Chondrocyte (in vitro differentiated cells): Measurements from ENCODE around the gene FSIP1. TPM values are rescaled to one million over a fixed set of nuclear protein-coding genes. Genes with fewer than 3 reads are reported as not detected.

Source experiments
- DNase-seq: peaks from one replicate; pipeline ENCODE4 v3.0.0; 2021; ENCODE audit warnings: mixed read lengths, low spot score
- H3K27ac Mint-ChIP-seq: one replicate; pipeline ENCODE4 v1.8.0; 2021; ENCODE audit warnings: mild to moderate bottlenecking, moderate library complexity, mixed read lengths; ENCODE audit not compliant: unreplicated experiment
- H3K27me3 Mint-ChIP-seq: 2 replicates; pipeline ENCODE4 v1.8.0; 2021; ENCODE audit warnings: low read depth, mixed read lengths
- H3K36me3 Mint-ChIP-seq: 2 replicates; pipeline ENCODE4 v1.8.0; 2021; ENCODE audit warnings: low read depth, mixed read lengths
- H3K4me1 Mint-ChIP-seq: 2 replicates; pipeline ENCODE4 v1.8.0; 2021; ENCODE audit warnings: low read depth, mild to moderate bottlenecking, mixed read lengths
- H3K4me3 Mint-ChIP-seq: one replicate; pipeline ENCODE4 v1.8.0; 2021; ENCODE audit warnings: mild to moderate bottlenecking, moderate library complexity, mixed read lengths; ENCODE audit not compliant: unreplicated experiment
- H3K9me3 Mint-ChIP-seq: 2 replicates; pipeline ENCODE4 v1.8.0; 2021; ENCODE audit warnings: low read depth, mixed read lengths
- total RNA-seq: library from RNA; stranded (reverse); gene quantifications from 3 replicates; pipeline ENCODE4 v1.2.1, GENCODE V29; 2021
- TF ChIP-seq, protein P1 (sequence below): fragments of 200-600 bp; sonication (generic); IDR thresholded peaks from 2 replicates; pipeline ENCODE4 v1.5.0; 2021; ENCODE audit warnings: antibody characterized with exemption, mild to moderate bottlenecking, moderate library complexity

Gene FSIP1
- total RNA-seq, 1 donor from 2014 or later = 0.40 TPM

DNA sequence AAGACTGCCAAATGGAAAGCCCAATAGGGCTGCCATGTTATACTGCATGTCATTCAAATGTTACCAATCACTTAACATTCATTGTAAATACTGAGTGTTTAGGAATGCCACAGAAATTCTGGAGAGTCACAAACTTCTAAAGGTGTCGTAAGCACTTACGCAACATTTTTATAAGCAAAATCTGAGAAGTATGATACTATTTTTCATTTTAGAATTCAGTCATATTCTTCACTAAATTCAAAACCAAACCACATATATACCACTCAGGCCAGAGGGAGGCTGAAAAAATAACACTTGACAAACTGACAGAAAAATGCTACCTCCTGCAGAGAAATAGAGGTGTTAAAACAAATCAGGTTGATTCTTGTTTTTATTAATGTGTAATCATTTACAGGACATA, 112.0 kb downstream of the FSIP1 start:
- peaks cover 63% of the 10 kb centered on the region for H3K4me1 Mint-ChIP-seq
- H3K4me3 Mint-ChIP-seq = no peak overlapping the region
- H3K9me3 Mint-ChIP-seq = no peaks in the 10 kb centered on the region
- peak overlapping the region; percentile 54 for H3K27ac Mint-ChIP-seq
- TF ChIP-seq, protein P1, sequence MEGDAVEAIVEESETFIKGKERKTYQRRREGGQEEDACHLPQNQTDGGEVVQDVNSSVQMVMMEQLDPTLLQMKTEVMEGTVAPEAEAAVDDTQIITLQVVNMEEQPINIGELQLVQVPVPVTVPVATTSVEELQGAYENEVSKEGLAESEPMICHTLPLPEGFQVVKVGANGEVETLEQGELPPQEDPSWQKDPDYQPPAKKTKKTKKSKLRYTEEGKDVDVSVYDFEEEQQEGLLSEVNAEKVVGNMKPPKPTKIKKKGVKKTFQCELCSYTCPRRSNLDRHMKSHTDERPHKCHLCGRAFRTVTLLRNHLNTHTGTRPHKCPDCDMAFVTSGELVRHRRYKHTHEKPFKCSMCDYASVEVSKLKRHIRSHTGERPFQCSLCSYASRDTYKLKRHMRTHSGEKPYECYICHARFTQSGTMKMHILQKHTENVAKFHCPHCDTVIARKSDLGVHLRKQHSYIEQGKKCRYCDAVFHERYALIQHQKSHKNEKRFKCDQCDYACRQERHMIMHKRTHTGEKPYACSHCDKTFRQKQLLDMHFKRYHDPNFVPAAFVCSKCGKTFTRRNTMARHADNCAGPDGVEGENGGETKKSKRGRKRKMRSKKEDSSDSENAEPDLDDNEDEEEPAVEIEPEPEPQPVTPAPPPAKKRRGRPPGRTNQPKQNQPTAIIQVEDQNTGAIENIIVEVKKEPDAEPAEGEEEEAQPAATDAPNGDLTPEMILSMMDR = no peak
- DNase-seq = no peak
- no peaks in the 10 kb centered on the region for H3K36me3 Mint-ChIP-seq
- no peaks in the 10 kb centered on the region for H3K27me3 Mint-ChIP-seq

DNA sequence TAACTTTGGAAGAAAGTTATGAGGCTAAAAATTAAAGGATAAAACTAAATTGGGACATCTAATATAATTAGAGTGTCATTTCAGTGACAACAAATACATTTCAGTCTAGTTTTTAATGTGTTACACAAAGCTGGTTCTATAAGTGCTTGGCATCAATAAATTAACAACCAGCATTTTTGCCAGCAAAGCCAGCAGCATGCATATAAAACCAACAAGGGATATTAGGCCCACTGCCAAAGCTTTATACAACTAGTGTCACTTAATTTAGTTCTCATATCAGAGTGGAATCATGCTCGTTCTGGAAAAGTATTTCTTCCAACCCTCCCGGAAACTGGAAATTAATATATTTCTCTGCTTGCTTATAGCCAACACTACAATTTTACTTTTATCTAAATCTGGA, 113.0 kb downstream of the FSIP1 start:
- TF ChIP-seq, protein P1 = no peak
- no peaks in the 10 kb centered on the region for H3K36me3 Mint-ChIP-seq
- no peaks in the 10 kb centered on the region for H3K9me3 Mint-ChIP-seq
- H3K4me3 Mint-ChIP-seq = no peak overlapping the region
- no peaks in the 10 kb centered on the region for H3K27me3 Mint-ChIP-seq
- no peak for DNase-seq
- peaks cover 73% of the 10 kb centered on the region for H3K4me1 Mint-ChIP-seq
- H3K27ac Mint-ChIP-seq = no peak overlapping the region

DNA sequence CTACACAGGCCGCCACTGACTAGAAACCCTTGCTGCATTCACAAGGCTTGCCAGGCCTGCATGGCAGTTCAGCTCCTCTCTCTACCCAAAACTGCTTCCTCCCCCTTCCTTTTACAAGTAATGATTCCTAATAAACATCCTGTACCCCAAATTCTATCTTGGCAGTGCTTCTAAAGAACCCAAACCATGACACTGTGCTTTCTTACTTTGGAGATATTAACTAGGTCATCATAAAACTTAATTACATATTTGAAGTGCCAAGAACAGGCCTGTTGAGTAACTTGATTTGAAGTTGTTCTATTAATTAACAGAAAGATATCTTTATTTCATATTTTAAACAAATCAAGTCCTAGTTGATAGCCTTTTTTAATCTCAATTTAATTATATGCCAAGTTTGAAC, 113.4 kb downstream of the FSIP1 start:
- Mint-ChIP-seq H3K27ac (no peak overlapping the region), H3K9me3 (no peaks in the 10 kb centered on the region), H3K4me3 (no peak overlapping the region), H3K36me3 (no peaks in the 10 kb centered on the region), H3K4me1 (peaks cover 78% of the 10 kb centered on the region), H3K27me3 (no peaks in the 10 kb centered on the region)
- TF ChIP-seq, protein P1 = no peak
- no peak for DNase-seq

DNA sequence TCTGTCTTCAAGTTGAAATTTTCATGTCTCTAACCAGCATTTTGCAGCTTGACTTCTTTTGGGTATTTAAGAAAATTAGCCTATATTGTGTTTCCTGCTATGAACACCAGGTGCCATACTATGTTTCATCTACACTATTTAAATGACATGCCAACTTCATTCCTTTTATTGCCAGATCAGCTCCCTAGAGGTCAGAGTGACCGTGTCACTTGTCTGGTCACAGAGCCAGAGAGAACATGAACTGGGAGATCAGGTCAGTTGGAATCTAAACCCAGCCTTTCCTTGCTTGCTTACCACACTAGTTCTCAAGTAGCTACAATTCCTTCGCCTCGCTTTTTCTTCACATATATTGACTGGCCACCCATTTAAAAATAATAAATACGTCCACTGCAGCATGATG, 114.2 kb downstream of the FSIP1 start:
- Mint-ChIP-seq H3K27me3 (no peaks in the 10 kb centered on the region), H3K9me3 (no peaks in the 10 kb centered on the region), H3K36me3 (no peaks in the 10 kb centered on the region), H3K27ac (no peak overlapping the region), H3K4me1 (peaks cover 83% of the 10 kb centered on the region), H3K4me3 (no peak overlapping the region)
- DNase-seq = no peak
- TF ChIP-seq, protein P1 = no peak

DNA sequence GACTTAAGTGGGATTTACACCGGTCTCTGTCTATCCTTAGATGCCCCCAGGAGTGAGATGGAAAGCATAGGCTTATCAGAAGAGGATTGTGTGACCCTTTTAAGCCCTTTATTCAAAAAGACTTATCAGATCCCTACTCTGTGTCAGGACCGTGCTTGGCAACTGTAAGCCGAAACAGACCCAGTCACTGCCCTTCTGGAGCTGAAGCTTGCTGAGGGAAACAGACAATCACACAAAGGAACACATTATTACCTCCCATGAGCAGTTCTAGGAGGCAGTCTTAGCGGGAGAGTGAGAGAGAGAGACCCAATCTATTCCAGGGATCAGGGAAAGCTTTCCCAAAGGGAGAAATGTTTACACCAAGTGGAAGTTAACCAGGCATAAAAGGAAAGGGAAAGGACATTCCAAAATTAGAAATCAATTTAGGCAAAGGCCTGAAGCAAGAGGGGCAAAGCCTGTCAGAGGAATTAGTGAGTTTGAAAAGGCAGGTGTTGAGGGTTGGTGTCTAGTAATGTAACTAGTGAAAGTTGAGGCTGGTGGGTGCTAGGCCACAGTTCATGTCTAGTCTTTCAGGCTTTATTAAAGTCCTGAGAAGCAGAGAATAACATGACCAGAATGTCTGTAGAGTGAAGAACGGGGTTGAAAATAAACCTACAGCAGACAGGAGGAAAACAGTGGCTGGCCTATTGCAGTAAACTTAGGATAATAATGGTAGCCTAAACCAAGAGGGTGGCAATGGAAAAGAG, 115.1 kb downstream of the FSIP1 start:
- Mint-ChIP-seq H3K36me3 (no peaks in the 10 kb centered on the region), H3K9me3 (no peaks in the 10 kb centered on the region), H3K27me3 (no peaks in the 10 kb centered on the region), H3K4me3 (no peak overlapping the region), H3K4me1 (peaks cover 82% of the 10 kb centered on the region), H3K27ac (peak overlapping the region; percentile 85)
- TF ChIP-seq, protein P1 = no peak
- no peak for DNase-seq
